Keratinocyte (primary cell): Measurements from ENCODE around the gene SMARCA2.

ENCODE experiments used
- CTCF ChIP-seq, 3 experiments: IDR thresholded peaks in 1 of 3; conservative IDR thresholded peaks in 1 of 3; optimal IDR thresholded peaks in 1 of 3; 2 replicates in 2 of 3; 3 replicates in 1 of 3; pipeline versions ENCODE3 to v1.5.1; 2011; ENCODE audit warnings: low read length in 3 of 3, mild to moderate bottlenecking in 3 of 3, moderate library complexity in 2 of 3, control low read depth in 1 of 3, inconsistent platforms in 1 of 3; ENCODE audit not compliant: insufficient read depth in 2 of 3; ENCODE audit errors: extremely low read depth in 1 of 3
- EZH2 ChIP-seq: IDR thresholded peaks from one replicate; pipeline ENCODE4 v1.6.1; 2012; ENCODE audit warnings: inconsistent platforms, mild to moderate bottlenecking, low read length, moderate library complexity

DNA sequence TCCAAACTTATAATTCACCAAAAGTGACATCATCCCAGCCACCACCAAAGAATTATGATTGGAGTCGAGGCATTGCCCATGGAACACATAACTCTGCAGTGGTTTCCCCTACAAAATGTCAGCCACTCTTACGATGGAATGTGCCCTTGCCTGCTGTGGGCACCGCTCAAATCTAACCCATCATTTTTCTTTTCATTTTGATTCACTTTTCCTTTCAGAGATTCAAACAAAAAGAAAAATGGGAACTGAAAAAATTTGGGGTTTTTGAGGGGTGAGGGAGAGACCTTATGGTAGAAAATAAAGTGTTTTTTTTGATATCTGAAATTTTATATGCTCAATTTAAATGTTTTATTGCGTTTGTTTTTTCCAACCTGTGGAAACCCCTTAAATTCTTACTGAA is 28.1 kb downstream of the SMARCA2 start:
- TF ChIP-seq CTCF (optimal IDR thresholded peaks at IDR 0.05 in 1 of 3, IDR thresholded peaks at IDR 0.05 in 1 of 3, conservative IDR thresholded peaks at IDR 0.05 in 1 of 3; ENCODE audit: extremely low read depth in 1 of 3, insufficient read depth in 2 of 3, low read length in 3 of 3), result no peak
- TF ChIP-seq EZH2, result no peak
